ENCODE data around the gene GAN. TPM values are rescaled to one million over a fixed set of nuclear protein-coding genes. Genes with fewer than 3 reads are reported as not detected.
A peak's percentile ranks its signal among the peaks of the same experiment; 100 is the strongest.

GAN gene
- total RNA-seq, 6 experiments from 2014 or later = 5.6 to 8.6 (median 6.2) TPM

- H3K4me3 Mint-ChIP-seq = no peak overlapping the region
- no peaks in the 10 kb centered on the region for H3K36me3 Mint-ChIP-seq (ENCODE audit: low read depth)
- no peak for DNase-seq
- no peak overlapping the region for H3K27ac Mint-ChIP-seq
- H3K4me1 Mint-ChIP-seq (ENCODE audit: low read depth) = peaks cover 20% of the 10 kb centered on the region
- H3K9me3 Mint-ChIP-seq = no peaks in the 10 kb centered on the region
- no peaks in the 10 kb centered on the region; the same call in 1 of the 2 replicates for H3K27me3 Mint-ChIP-seq (ENCODE audit: insufficient read depth)
- TF ChIP-seq CTCF (IDR thresholded peaks at IDR 0.05) = no peak
These were observed 12.2 kb downstream of the GAN start for GRCh38 chr16:81327011-81327410.

GRCh38 chr16:81327447-81328196, 12.9 kb downstream of the GAN start:
- Mint-ChIP-seq H3K27me3 (ENCODE audit: insufficient read depth) (no peaks in the 10 kb centered on the region; the same call in 1 of the 2 replicates), H3K9me3 (no peaks in the 10 kb centered on the region), H3K4me1 (ENCODE audit: low read depth) (peaks cover 20% of the 10 kb centered on the region), H3K36me3 (ENCODE audit: low read depth) (peaks cover 4% of the 10 kb centered on the region; the same call in 1 of the 2 replicates), H3K27ac (no peak overlapping the region), H3K4me3 (no peak overlapping the region)
- no peak for DNase-seq
- no peak for TF ChIP-seq CTCF (IDR thresholded peaks at IDR 0.05)

GRCh38 chr16:81329947-81330346, 15.2 kb downstream of the GAN start:
- H3K4me1 Mint-ChIP-seq (ENCODE audit: low read depth) = peaks cover 10% of the 10 kb centered on the region
- no peak overlapping the region for H3K4me3 Mint-ChIP-seq
- no peaks in the 10 kb centered on the region for H3K9me3 Mint-ChIP-seq
- H3K27ac Mint-ChIP-seq = no peak overlapping the region
- no peak for TF ChIP-seq CTCF (IDR thresholded peaks at IDR 0.05)
- no peak for DNase-seq
- H3K27me3 Mint-ChIP-seq (ENCODE audit: insufficient read depth) = no peaks in the 10 kb centered on the region
- H3K36me3 Mint-ChIP-seq (ENCODE audit: low read depth) = peaks cover 6% of the 10 kb centered on the region; the same call in 1 of the 2 replicates

GRCh38 chr16:81333356-81333755, 18.6 kb downstream of the GAN start:
- Mint-ChIP-seq H3K27me3 (ENCODE audit: insufficient read depth) (no peaks in the 10 kb centered on the region), H3K4me1 (ENCODE audit: low read depth) (peaks cover 16% of the 10 kb centered on the region), H3K4me3 (no peak overlapping the region), H3K9me3 (no peaks in the 10 kb centered on the region), H3K36me3 (ENCODE audit: low read depth) (peaks cover 6% of the 10 kb centered on the region), H3K27ac (no peak overlapping the region)
- no peak for TF ChIP-seq CTCF (IDR thresholded peaks at IDR 0.05)
- DNase-seq = no peak

- H3K36me3 Mint-ChIP-seq (ENCODE audit: low read depth) = peaks cover 10% of the 10 kb centered on the region
- H3K27me3 Mint-ChIP-seq (ENCODE audit: insufficient read depth) = no peaks in the 10 kb centered on the region
- TF ChIP-seq CTCF (IDR thresholded peaks at IDR 0.05) = no peak
- H3K9me3 Mint-ChIP-seq = no peaks in the 10 kb centered on the region; the same call in 1 of the 2 replicates
- peaks cover 16% of the 10 kb centered on the region for H3K4me1 Mint-ChIP-seq (ENCODE audit: low read depth)
- DNase-seq = no peak
- peak overlapping the region; percentile 34 for H3K27ac Mint-ChIP-seq
- no peak overlapping the region for H3K4me3 Mint-ChIP-seq
These were observed 20.9 kb downstream of the GAN start for GRCh38 chr16:81335669-81336068.
